Measurements from ENCODE around the gene TMEM128. TPM values are rescaled to one million over a fixed set of nuclear protein-coding genes. Genes with fewer than 3 reads are reported as not detected.
A peak's percentile ranks its signal among the peaks of the same experiment; 100 is the strongest.

TMEM128 gene
- total and polyA plus RNA-seq, 2 of the 13 experiments (the other 11 are each of a cell fraction or from before 2014, with no cell fraction given), result 19.4 to 27.9 TPM

- peak; percentile 69; the same call in 1 of the 2 replicates for TF ChIP-seq ATF2 (CRISPR knock-in tag; IDR thresholded peaks at IDR 0.05)
- TF ChIP-seq SOX13 (IDR thresholded peaks at IDR 0.05), result peak; percentile 93
- TF ChIP-seq SOX13 (CRISPR knock-in tag; conservative IDR thresholded peaks at IDR 0.05 in 1 of 2, IDR thresholded peaks at IDR 0.05 in 1 of 2), result peak in 1 of 2 experiments; percentile 99; a peak in 2 of 4 replicates
- no peak for TF ChIP-seq ZNF260 (CRISPR knock-in tag; IDR thresholded peaks at IDR 0.05; ENCODE audit: borderline replicate concordance, low read depth)
- no peak for TF ChIP-seq TCF12 (IDR thresholded peaks at IDR 0.05)
- TF ChIP-seq TCF12 (CRISPR knock-in tag; IDR thresholded peaks at IDR 0.05), result no peak
- 0 out of 2 replicates have a peak, but pooled peaks have one; percentile 18 for TF ChIP-seq KDM2A (CRISPR knock-in tag; IDR thresholded peaks at IDR 0.05; ENCODE audit: borderline replicate concordance, low read depth)
- no peak for TF ChIP-seq ZNF850 (CRISPR knock-in tag; conservative IDR thresholded peaks at IDR 0.05)
- no peak for TF ChIP-seq PBX2 (CRISPR knock-in tag; IDR thresholded peaks at IDR 0.05)
- TF ChIP-seq CEBPG (CRISPR knock-in tag; IDR thresholded peaks at IDR 0.05), result peak; percentile 63; the same call in 1 of the 2 replicates
- no peak for TF ChIP-seq ZNF317 (CRISPR knock-in tag; IDR thresholded peaks at IDR 0.05)
- TF ChIP-seq MLX (CRISPR knock-in tag; IDR thresholded peaks at IDR 0.05), result peak; percentile 83
- 0 out of 2 replicates have a peak, but pooled peaks have one; percentile 39 for TF ChIP-seq ZNF878 (CRISPR knock-in tag; IDR thresholded peaks at IDR 0.05)
- TF ChIP-seq ZNF761 (CRISPR knock-in tag; conservative IDR thresholded peaks at IDR 0.05), result no peak
- no peak for TF ChIP-seq ZFP91 (CRISPR knock-in tag; IDR thresholded peaks at IDR 0.05; ENCODE audit: borderline replicate concordance)
- TF ChIP-seq ZNF10 (CRISPR knock-in tag; IDR thresholded peaks at IDR 0.05; ENCODE audit: borderline replicate concordance, low read depth), result no peak
- TF ChIP-seq KDM5A (IDR thresholded peaks at IDR 0.05; ENCODE audit: borderline replicate concordance, low read length), result peak; percentile 30; the same call in 1 of the 2 replicates
- no peak for TF ChIP-seq SALL2 (CRISPR knock-in tag; IDR thresholded peaks at IDR 0.05)
- TF ChIP-seq CREB1 (IDR thresholded peaks at IDR 0.05), result no peak
- TF ChIP-seq CREB1 (CRISPR knock-in tag; IDR thresholded peaks at IDR 0.05), result peak; percentile 42
- TF ChIP-seq SAFB2 (CRISPR knock-in tag; IDR thresholded peaks at IDR 0.05; ENCODE audit: borderline replicate concordance, low read depth), result no peak
- no peak for TF ChIP-seq PRPF4 (IDR thresholded peaks at IDR 0.05; ENCODE audit: low read depth, low read length, poor library complexity, severe bottlenecking)
- TF ChIP-seq ZNF362 (CRISPR knock-in tag; IDR thresholded peaks at IDR 0.05; ENCODE audit: borderline replicate concordance), result no peak
- no peak for TF ChIP-seq WIZ (CRISPR knock-in tag; IDR thresholded peaks at IDR 0.05)
- no peak for TF ChIP-seq MBD4 (IDR thresholded peaks at IDR 0.05; ENCODE audit: borderline replicate concordance, low read length)
Observed at GRCh38 chr4:4259484-4260100, 11.6 kb upstream of the TMEM128 start (continued).

Measured in HepG2 (cell line).